DMS 273 (cell line): ENCODE results near the gene USP36.

Experiments used
- DNase-seq: peaks from one replicate; lab custom pipeline; 2025; ENCODE audit not compliant: unreplicated experiment; lab: John Stamatoyannopoulos, UW

The USP36 gene

DNA sequence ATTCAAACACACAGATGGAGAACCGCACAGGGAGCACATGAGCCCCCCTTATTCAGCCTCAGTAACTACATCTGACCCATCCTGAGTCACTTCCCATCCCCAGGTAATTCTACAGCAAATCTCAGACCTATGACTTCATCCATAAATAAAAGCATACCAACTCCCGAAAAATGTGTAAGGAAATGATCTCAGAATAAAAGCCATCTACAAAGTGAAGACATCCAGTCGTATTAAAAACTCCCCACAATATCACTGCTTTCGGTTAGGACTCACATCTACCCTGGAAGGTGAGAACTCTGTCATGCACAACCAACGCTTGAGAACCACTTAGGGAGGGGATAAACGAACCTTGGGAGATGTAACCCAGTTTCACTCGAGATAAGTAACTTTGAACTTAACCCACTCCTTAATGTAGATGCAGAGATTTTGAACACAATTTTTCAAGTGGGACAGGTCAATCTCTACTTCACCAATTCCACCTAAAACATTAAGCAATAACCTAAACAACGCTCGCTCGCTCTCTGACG lies 1.3 kb downstream of the USP36 start:
- DNase-seq: peak; percentile 49

DNA sequence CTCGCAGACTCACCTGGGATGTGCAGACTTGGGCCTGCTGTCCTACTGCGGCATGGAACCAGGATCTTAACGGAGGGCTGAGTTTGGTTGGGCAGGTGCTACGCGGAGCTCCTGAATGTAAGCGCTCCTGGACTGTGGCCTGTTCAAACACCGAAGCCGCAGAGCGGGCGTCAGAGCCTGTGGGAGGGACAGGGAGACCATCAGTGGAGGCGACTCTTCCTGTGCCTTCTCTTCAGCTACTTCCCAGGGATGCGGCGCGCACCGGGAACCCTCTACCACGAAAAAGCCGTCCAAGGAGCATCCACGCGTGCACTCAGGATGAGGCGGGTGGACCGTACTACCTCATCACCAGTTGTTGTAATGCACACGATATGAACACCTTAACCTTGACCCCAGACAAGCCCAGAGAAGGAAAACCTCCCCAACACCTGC lies 2.0 kb downstream of the USP36 start:
- DNase-seq: no peak

DNA sequence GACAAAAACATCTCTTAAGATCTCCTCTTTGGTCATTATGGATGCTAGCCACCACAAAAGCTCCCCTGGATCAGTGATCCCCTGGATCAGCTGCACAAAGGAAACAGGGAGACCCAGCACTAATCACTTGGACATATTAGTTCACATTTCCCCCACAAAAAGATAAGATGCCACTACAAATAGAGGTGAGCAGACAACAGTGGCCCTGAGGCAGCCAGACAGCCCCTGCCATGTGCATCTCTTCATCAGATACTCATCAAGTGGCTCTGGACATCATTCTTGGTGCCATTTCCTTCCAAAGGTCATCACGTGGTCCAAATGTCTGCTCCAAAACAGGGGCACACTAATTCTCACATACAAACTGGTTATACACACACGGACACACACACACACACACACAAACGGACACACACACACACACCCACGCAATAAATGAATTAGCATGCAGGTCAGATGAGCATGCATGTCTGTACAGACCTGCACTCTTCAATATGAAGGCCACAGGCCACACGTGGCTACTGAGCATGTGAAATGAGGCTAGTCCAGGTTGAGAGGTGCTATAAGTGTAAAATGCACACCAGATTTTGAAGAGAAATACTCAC lies 4.1 kb downstream of the USP36 start:
- no peak for DNase-seq

DNA sequence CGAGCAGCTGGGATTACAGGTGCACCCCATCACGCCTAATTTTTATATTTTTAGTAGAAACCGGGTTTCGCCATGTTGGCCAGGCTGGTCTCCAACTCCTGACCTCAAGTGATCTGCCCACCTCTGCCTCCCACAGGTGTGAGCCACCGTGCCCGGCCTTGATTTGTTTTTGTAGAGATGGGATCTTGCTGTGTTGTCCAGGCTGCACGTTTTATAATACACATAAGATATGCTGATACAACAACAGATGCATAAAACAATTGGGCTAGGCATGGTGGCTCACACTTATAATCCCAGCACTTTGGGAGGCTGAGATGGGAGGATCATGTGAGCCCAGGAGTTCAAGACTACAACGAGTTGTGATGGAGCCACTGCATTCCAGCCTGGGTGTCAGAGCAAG lies 6.0 kb downstream of the USP36 start:
- no peak for DNase-seq

DNA sequence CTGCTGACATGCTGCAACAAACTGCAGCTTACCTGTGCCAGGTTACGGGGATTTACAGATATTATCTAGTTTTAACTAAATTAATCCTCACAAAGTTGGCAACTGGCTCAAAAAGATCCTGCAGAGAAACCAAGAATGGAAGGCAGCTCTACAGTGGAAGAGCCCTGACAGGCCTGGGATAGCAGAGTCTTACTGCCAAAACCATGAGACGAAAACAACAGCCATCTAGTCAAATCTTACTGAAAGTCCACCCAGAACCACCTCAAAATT lies 8.1 kb downstream of the USP36 start:
- DNase-seq: no peak

DNA sequence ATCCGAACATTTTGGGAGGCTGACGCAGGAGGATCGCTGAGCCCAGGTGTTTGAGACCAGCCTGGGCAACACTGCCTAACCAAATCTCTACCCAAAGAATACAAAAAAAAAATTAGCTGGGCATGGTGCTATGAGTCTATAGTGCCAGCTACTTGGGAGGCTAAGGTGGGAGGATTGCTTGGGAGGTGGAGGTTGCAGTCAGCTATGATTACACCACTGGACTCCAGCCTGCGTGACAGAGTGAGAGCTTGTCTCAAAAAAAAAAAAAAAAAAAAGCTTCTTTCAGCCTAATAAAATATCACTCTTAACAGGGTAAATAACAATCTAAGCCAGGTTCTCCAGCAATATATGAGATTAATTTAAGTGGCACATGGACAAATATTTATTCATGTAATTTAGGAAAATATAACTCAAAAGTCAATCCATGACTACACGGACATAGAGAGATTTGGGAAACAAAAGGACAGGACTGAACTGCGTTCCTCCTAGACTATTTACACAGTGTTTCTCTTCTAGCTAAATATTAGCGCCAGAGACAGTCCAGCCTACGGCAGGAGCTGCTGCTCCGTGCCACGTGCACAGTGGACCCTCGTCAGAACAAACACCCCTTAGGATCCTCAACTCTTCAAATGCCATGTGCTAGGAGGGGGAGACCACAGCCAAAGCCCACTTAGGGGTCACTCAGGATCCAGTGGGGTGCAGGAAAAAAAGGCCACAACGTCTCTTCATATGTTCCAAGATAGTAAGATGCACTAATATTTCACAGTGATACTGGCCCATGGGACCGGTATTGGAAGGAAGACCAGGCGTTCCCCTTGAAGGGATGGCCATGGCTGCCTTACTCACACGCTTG lies 8.7 kb downstream of the USP36 start:
- DNase-seq: no peak

DNA sequence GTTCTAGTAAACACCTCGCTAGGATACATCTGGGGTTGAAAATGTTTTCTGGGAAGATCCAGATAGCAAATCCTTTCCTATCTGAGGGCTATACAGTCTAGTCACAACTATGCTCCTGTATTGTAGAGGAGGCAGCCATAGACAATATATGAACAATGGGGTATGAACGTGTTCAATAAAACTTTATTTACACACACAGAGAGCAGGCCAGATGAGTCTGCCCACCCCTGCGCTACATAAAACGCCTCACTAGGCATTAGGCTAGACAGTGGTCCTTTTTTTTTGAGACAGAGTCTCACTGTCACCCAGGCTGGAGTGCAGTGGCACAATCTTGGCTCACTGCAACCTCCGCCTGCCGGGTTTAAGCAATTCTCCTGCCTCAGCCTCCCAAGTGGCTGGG lies 11.1 kb downstream of the USP36 start:
- no peak for DNase-seq

DNA sequence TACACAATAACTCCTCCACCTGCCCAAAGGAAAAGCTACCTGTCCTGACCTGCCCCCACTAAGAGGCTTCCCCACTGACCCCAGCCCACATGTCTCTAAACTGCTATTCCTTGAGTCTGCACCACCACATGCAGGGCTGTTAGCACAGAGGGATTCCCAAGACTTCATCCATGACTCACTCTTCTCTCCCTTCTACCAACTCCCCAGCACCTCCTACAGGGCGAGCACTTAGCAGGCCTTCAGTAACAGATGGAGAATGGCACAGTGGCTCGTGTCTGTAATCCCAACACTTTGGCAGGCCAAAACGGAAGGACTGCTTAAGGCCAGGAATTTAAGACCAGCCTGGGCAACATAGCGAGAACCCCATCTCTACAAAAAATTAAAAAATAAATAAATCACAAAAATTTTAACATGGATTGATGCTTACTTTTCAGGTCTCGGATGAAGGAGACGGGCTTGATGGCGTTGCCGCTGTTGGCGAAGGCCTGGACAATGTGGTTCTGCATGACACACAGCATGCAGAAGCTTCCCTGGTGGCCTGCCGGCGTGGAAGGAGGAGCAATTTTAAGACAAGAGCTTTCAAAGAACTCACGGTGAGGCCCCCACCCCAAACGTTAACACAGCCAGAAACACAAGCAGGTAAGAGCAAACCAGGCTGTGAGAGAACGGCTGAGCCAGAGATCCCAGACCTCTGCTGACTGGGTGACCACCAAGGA lies 12.0 kb downstream of the USP36 start:
- DNase-seq: peak; percentile 56

DNA sequence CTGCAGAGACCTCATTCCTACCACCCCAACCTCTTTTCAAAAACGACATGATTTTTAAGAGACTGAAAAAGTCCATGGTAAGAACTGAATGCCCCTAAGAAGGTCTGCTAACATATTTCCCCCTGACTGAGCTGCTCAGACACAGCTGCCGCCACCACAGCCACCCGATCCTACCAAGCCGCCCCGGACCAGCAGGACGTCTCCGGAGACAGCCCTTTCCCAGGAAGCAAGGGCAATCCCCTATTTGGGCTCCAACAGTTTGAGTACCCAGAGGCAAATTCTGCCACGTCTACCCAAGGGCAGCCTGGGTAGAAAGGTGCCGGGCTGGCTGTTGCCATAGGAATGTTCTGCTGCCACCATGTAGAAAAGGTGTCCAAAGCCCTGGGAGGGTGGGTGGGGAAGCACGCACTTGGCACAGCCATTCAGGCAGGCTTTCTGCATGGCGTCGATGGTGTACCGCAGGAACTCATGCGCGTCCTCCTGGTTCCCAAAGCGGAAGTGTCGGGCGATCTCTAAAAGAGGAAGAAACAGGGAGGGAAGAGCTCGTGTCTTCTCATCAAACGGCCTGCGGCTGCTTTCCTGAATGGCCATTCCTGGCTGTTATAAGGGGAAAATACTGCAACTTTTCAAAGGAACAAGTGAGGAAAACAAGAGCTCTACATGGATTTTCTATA lies 13.6 kb downstream of the USP36 start:
- no peak for DNase-seq

DNA sequence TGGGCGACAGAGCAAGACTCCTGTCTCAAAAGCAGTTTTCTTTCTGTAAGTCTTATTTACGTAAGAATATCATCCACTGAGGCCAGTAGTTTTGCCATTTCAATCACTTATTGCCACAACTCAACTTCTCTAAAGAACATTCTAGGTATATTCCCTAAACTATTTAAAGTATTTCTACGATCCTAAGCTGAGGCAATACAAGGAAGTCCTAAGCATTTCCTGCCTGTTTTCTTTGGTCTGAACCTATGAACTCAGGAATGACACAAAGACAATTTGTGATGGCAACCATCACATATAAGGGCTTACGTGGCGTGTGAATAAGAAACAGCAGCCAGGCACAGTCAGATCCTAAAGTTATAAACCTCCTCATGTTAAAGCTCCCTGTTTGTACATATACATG lies 14.2 kb downstream of the USP36 start:
- DNase-seq: no peak

DNA sequence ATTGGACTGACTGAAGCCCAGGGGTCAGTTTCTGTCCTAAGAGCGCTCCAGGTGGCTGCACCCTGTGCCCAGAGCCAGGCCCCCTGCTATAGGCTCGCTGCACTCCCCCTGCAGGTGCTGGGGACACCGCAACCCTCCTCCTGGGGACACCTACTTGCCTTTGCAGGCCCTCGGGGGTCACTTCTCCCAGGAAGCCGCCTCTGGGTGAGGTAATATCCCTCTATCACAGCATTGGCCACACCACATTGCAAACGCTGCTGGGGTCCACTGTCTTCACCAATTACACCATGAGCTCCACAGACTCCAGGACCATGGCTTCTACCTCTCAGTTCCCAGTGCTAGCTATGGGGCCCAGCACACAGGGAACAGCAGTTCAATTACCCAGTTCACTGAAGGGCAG lies 14.9 kb downstream of the USP36 start:
- no peak for DNase-seq

DNA sequence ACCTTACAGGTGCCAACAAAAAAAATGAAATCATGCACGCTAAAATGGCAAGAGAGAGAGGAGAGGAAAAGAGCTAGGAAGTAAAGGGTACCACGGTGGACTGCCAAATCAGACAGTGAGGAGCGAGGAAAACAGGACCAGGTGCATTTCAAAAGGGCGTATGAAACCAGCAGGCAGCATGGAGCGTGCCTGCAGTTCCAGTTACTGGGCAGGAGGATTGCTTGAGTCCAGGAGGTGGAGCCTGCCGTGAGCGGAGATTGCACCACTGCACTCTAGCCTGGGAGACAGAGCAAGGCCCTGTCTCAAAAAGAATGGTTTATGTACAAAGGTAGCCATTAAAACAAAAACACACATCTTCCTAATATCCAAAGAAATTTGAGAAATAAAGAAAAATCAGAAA lies 16.4 kb downstream of the USP36 start:
- DNase-seq: no peak

DNA sequence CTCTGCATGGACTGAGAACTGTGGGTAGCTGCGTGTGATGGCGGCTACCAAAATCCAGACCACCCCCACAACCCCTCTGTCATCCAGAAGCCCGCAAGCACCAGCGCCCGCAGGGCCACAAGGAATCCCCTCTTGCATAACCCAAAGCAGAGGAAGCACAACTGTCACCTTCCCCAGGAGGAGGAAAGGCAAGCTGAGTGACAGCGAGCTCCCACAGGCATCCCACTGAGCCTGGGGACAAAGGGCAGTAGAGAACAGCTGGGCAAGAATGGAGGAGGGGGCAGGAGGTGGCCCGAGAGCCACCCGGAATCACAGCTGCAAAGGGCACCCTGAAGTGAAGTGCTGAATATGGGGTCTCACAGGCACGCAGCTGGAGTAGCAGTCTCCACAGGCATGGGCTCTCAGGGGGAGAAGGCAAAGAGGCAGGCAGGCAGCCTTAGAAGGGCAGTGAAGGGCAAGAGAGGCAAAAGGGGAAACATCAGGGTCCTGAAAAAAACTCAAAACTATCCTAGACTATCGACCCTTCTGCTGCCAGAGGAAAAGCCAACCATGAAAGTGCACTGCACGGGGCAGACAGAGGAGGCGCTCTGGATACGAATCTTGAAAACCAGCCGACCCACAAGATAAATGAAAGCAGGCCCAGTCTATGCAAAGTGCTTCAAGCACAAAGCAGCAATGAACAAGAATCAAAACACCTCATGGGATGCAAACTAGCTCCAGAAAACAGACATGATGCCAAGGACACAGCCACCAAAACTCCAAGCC lies 17.1 kb downstream of the USP36 start:
- DNase-seq: no peak

DNA sequence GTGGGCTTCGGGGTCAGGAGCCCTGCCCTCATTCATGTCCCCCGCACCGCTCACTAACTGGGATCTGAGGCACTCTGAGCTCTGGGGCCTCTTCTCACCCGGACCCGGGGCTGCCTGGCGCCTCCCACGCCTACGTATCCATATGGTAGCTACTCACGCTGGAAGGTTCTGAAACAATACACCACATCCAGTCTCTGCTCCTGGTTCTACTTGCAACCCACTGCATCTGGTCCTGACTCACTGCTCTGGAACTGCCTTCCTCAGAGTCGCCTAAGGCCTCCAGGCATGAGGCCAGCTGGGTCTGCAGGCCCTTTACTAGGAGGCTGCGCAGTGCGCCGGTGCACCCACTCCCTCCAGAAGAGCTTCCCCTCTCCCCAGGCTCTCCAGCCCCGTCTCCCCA lies 18.1 kb downstream of the USP36 start:
- DNase-seq: no peak

DNA sequence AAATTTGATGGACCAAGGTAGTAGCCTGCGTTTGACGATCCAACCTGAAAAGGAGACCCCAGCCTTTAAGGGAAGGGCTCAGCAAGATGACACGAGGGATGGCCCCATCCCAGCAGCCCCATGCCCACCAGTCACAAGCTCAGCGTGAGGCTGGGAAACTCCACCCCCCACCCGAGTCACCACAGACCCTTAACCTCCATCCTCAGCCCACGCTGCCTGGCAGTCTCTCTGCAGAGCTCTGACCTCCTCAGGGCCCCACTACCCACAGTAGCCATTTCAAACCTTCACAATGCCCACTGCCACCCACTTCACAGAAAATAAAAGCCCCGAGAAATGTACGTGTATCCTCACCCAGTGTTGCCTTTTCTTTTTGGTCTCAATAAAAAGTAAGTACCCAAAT lies 18.7 kb downstream of the USP36 start:
- DNase-seq: no peak

DNA sequence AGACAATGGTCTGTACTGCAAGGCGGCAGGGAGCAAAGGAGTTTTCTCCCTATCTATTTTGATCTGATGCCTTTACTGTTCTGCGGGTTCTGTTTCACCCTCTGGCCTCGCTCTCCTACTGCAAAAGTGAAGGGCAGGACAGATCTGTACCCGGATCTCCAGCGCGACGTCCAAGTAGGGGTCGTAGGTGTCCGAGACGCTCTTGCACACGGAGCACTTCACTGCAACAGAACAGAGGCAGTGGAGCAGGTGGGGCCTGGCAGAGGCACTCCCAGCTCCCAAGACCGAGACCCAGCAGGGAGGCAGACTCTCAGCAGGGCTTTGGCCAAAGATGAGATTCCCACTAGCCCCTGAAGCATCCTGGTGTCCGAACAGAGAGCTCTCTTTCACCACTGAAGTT lies 19.8 kb downstream of the USP36 start:
- no peak for DNase-seq

DNA sequence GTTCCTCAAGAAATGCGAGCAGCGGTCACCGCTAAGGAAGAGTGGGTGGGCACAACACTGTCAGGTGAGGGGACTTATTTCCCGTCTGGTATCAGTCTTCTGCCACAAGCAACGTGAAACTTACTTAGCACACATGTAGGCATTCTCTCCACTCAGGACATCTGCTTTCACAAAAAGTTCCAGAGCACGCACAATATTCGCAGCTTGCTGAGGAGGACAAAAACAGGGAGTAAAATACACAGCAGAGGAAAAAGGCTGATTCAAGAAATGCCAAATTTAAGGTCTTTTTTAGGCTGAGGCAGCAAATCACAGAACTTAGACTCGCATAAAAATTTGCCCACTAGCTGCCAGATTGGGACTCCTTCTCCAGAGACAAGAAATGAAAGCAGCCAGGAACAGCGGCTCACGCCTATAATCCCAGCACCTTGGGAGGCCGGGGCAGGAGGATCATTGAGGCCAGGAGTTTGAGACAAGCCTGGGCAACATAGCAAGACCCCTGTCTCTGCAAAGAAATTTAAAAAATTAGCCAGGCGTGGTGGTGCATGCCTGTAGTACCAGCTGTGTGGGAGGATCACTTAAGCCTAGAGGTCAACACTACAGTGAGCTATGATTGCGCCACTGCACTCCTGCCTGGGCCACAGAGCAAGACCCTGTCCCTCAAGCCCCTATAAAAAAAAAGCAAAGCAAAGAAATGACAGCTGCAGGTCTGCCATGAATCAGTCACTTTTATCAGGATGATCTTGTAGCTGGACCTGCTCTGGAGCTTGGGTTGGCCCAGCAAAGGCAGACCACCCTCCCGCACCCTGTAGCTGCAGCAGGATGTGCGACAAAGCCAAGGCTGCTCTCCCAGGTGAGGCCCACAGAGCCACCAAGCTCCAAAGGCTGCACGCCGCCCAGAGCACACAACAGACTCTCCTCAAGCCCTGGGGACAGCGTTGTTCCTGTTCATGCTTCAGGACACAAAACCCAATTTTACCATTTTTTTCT lies 20.5 kb downstream of the USP36 start:
- no peak for DNase-seq

DNA sequence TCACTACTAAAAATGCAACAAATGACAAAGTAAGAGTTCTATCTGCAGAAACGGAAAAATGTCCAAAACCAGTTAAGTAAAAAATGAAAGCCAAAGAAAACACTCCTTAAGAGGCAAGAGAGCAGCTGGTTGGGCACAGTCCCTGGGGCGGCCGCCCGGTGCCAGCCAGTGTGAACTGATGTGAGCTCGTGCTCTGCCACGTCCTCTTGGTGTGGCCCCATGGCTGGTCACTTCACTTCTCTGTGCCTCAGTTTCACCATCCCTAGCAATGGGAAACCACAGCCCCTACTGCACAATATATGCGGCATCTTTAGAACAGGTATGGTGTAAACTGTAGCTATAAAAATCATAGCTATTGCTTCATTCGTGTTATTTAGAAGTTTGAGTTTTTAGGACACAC lies 21.2 kb downstream of the USP36 start:
- no peak for DNase-seq

DNA sequence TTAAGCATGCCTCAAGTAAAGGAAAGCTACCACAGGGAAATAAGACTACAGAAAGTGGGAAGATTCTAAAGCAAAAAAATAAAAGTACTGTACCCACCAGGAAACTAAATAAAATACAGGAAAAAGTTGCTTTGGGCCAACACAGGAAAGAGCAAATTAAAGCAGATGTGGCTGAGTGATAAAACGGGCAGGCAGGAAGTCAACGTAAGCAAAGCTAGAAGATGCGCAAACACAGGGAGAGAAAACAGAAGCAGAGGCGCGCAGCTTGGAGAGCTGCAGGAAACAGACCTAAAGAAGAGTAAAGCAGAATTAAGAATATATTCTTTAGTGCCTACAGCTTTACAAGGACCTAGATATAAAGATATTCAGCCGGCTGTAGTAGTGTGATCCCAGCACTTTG lies 21.7 kb downstream of the USP36 start:
- no peak for DNase-seq
